GM18951 (cell line): ENCODE data around the gene GASK1B.

Experiments
- POLR2A ChIP-seq: IDR thresholded peaks from 4 replicates; pipeline ENCODE4 v1.6.1; 2011; ENCODE audit warnings: mild to moderate bottlenecking; ENCODE audit not compliant: insufficient read length, insufficient read depth; ENCODE audit errors: extremely low read depth
- in situ Hi-C: fragments of 300-500 bp; cut with MboI; formaldehyde crosslinking; loops from one replicate; pipeline ENCODE4 v1.12.0; 2022; ENCODE audit warnings: low sequenced_read_pairs, mixed read lengths, inconsistent platforms; ENCODE audit not compliant: unreplicated experiment

Gene GASK1B

GRCh38 chr4:158201322-158201721, 28.5 kb upstream of the GASK1B start:
- no peak for TF ChIP-seq POLR2A
- in situ Hi-C loops: no loop called here

DNA sequence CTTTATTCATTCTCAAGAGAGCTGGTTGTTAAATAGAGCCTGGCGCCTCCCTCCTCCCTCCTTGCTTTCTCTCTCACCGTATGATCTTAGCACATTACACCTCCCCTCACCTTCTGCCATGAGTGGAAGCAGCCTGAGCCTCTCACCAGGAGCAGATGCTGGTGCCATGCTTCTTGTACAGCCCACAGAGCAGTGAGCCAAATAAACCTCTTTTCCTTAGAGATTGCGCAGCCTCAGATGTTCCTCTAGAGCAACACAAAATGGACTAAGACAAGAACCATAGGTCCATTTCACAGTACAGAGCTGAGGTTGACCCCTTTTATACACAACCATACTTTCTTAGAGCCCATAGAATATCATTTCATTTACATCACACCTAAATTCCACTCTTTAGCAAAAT, 27.4 kb upstream of the GASK1B start:
- in situ Hi-C loops: no loop called here
- no peak for TF ChIP-seq POLR2A

DNA sequence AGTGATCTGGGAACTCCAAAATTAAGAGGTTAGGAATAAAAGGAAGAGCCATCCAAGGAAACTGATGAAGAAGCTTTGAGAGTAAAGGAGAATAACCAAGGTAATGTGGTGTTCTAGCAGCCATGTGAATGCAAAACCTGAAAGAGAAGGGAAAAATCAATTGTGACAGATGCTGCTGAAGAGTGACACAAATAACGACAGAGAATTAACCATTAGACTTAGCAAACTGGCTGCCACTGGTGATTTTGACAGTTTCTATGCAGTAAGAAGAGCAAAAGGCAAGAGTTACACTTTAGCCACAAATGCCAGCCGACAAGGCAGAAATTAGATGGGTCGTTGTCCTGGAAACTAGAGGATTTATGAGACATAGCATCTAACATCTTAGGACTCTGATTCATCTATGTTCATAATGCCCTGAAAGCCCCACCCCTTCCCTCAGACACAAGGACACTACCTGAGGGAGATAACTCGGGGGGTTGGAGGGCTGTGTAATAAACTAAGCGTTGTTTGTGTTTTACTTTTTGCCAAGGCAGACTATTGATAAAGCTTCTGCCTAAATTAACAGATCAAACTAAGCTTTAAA, 24.5 kb upstream of the GASK1B start:
- no peak for TF ChIP-seq POLR2A
- in situ Hi-C loops: no loop called here

DNA sequence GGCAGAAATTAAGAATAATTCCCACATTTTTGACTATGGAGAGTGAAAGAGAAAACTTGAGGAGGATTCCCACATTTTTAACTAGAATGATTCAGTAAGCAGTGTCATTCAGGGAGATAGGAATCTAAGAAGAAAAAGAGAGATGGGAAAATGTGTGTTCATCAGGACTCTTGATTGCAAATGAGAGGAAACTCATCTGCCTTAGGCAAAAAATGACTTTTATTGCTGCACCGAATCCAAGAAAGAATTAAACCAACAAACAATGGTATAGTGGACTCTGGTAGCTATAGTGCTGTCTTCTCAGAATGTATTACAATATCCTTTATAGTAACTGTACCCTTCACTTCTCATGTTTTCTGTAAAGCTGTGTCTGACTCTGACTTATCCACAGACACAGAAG, 22.5 kb upstream of the GASK1B start:
- in situ Hi-C loops: no loop called here
- TF ChIP-seq POLR2A: no peak

- no peak for TF ChIP-seq POLR2A
- in situ Hi-C loops: no loop called here
These were observed 20.4 kb upstream of the GASK1B start for GRCh38 chr4:158193171-158193749.

GRCh38 chr4:158192439-158193158, 19.8 kb upstream of the GASK1B start:
- in situ Hi-C loops: no loop called here
- no peak for TF ChIP-seq POLR2A

- in situ Hi-C loops: no loop called here
- no peak for TF ChIP-seq POLR2A
These were observed 17.9 kb upstream of the GASK1B start for GRCh38 chr4:158190718-158191117.

- no peak for TF ChIP-seq POLR2A
- in situ Hi-C loops: no loop called here
These were observed 16.6 kb upstream of the GASK1B start for GRCh38 chr4:158189422-158189821.

GRCh38 chr4:158186815-158187214, 14.0 kb upstream of the GASK1B start:
- no peak for TF ChIP-seq POLR2A

GRCh38 chr4:158182736-158183135, 9.9 kb upstream of the GASK1B start:
- TF ChIP-seq POLR2A: no peak
- in situ Hi-C loops: no loop called here

More at GRCh38 chr4:158186815-158187214, 14.0 kb upstream of the GASK1B start:
- in situ Hi-C loops: no loop called here

DNA sequence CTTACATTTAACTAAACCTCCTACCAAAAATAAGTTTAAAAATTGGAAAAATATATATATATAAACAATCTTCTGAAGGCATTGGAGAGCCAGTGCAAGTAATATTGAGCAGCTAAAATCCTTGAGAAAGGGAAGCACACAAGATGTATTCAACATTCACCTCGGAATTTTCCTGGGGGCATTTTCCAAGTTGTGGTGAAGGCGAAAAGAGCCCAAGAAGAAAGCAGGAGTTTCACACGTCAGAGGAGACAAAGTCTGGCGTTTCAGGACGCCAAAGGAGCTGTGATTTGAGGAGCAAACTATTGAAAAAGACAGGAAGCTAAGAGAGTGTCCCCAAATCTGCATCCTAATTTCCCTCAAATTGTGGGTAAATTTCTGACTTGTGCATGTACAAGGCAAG, 9.1 kb upstream of the GASK1B start:
- in situ Hi-C loops: no loop called here
- no peak for TF ChIP-seq POLR2A

- TF ChIP-seq POLR2A: no peak
- in situ Hi-C loops: no loop called here
These were observed 6.6 kb upstream of the GASK1B start for GRCh38 chr4:158179465-158179864.

GRCh38 chr4:158176776-158177175, 4.0 kb upstream of the GASK1B start:
- in situ Hi-C loops: no loop called here
- TF ChIP-seq POLR2A: no peak

DNA sequence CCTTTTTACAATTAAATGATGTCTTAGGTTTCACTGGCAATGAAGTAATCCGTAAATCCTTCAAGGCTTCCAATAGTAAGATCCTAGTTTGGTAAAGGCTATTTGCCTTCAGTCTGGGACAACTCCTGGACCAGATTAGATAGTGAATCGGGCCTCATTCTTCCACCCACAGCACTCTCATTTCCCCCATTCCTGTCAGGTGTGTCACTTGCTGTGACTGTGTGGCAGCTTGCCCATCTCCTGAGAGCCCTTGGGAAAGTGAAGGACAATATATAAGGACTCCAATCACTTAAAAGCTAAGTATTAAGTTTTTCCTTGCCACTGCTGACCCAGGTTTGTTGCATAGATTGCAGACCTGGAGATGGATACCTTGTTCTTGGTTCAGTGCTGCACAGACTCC, 3.3 kb upstream of the GASK1B start:
- in situ Hi-C loops: no loop called here

More for the DNA sequence above, 3.3 kb upstream of the GASK1B start:
- TF ChIP-seq POLR2A: no peak
